Glomerular visceral epithelial cell (primary cell): ENCODE data around the gene DCST2.

Experiments
- DNase-seq: peaks from one replicate; pipeline ENCODE4 v3.0.0-alpha.2; 2016; ENCODE audit errors: extremely low spot score

Gene DCST2

GRCh38 chr1:154975409-154976059 is 58.0 kb downstream of the DCST2 start:
- DNase-seq: peak; percentile 58

- peak; percentile 97 for DNase-seq
These were observed 58.7 kb downstream of the DCST2 start for GRCh38 chr1:154974808-154975408.

DNA sequence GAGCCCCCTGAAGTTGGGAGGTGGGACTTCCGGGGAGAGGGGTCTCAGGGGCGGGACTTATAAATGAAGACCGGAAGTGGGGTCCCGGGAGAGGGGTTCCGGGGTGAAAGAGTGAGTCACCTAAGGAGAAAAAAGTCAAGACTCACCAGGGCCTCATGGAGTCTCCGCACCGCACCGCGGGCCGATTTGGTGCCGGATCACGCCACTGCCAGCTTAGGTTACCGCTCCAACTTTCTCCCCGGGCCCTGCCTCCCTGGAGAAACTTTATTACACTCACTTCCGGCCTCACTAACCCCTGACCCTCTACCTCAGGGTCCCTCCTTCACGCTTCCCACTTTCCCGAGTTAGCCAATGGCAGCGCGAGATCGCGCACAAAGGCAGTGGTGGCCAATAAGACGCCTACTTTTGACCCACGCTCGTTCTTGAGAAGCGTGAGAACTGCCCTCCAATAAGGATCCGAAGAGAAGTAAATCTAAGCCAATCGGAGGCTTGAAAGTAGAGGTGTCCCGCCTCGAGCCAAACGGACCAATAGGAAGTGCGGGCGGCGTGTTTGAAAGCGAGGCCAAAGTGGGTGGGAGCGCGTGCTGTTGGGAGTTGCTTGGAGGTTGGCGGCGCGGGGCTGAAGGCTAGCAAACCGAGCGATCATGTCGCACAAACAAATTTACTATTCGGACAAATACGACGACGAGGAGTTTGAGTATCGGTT is 59.3 kb downstream of the DCST2 start, which contains the start of gene CKS1B:
TSS of gene CKS1B (plus strand) at position 580 of the 706 bp plus-strand sequence. CDS start at position 645, 65 bp downstream.
- peak; percentile 100 for DNase-seq

DNA sequence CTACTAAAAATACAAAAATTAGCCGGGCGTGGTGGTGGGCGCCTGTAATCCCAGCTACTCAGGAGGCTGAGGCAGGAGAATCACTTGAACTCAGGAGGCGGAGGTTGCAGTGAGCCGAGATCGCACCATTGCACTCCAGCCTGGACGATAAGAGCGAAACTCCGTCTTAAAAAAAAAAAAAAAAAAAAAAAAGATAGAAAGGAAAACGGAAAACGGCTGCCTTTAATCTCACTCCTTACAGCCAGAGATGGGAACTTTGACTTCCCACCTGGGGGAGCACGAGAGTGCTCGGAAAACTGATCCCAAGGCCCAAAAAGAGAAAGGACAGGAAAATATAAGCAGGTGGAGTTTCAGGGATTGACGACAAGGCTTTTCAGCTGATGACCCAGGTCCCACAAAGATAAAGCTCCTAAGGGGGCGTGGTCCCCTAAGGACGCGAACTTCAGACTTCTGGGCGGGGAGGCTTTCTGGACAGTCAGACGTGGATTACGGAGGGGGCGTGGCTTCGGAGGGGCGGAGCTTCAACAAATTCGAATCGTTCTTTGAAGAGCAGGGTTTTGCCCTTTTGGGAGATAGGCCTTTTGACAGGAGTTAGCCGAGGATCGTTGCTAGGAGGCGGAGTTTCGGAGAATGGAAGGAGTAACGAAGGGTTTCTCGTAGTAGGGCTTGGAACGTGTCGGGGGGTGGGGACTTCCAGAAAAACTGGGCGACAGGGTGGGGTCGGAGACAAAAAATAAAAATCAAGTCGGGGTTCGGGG is 60.1 kb downstream of the DCST2 start:
- peak; percentile 99 for DNase-seq

DNA sequence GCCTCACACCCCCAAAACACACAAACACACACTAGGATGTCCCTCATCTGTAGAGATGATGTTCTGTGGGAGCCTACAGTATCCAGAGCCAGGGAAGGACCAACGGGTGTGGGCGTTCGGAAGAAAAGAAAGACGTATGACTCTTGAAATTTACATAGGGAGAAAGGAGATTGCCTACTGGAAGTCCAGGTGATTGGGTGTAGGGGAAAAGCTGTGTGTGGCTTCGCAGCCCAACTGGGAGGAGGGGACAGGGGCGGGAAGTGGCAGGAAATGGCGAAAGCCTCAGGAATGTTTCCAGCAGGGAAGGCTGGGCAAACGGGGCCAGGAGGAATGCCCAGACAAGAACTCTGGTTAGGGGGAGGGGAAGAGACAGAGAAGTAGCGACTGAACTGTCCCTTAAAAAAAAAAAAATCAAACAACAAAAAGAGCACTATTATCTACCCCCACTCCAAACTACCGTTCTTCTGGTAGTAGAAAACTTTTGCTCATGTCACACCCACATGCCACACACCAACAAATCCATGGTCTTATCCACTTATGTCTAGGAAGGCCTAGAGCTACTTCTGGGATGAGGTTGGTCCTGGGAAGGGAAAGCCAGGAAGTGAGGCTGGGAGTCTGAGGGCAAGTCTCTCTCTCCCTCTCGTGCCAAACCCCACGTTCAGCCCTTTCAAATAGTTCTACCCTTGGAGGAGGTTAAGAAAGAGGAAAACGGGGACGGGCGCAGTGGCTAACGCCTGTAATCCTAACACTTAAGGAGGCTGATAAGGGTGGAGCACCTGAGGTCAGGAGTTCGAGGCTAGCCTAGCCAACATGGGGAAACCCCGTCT is 60.9 kb downstream of the DCST2 start:
- peak; percentile 97 for DNase-seq

- DNase-seq: no peak
These were observed 61.4 kb downstream of the DCST2 start for GRCh38 chr1:154972213-154972516.

DNA sequence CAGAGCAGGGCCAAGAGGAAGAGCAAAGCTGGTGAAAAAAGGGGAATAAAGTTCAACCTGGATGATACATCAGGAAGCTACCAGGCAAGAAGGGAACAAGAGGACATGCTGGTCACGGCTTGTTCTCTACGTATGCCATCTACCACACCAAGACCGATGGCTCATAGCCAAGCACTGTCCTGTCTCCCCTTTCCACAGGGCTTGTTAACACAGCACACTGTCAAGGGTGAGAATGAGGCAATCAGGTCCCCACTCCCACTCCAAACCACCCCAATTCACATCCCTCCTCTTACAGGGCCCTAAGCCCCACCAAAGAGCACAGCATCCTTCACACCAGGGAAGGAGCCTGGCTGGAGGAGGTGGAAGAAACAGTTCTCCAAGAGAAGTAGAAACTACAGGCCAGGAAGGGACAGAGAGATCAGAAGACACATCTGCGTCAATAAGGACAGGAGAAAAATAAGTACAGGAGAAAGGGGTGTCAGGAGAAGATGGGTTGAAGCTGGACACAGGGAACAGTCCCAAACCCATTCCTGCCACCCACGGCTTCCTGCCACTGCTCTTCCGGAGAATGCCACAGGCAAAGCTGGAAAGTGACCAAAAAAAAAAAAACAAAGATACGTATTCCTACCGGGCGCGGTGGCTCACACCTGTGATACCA is 62.1 kb downstream of the DCST2 start:
- DNase-seq: no peak

DNA sequence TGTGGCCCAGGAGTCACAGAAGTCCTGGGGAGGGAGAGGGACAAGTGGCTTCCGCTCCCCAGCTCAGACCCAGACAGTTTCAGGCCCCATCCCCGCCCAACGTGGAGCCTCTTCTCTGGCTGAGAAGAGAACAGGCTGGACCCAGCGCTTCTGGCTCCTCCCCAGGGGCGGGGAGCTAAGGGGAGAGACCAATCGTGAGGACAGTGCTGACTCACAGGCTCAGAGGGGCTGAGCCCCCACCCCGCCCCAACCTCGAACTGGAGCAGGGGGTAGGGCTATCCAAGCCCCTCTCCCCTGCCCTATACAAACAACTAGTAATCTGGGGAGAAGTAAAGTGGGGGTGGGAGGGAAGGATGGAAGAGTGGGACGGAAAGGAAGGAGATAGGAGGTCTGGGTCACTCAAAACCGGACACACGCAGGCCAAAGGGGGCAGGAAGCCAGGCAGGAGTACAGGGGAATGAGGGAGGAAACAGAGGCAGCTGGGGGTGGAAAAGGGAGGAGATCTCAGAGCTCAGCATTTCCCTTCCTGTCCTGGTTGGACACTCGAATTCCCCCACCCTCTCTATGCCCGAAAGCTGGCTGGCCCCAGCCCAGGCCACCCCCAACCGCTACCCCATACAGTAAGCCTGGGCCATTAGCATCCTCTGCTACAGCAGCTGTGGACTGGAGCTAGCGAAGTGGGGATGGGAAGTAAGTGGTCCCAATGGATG is 62.8 kb downstream of the DCST2 start, which contains the start of gene SHC1:
TSS of gene SHC1 (minus strand) at position 117 of the 710 bp plus-strand sequence. CDS start 221 bp downstream, outside the sequence.
- peak; percentile 89 for DNase-seq

DNA sequence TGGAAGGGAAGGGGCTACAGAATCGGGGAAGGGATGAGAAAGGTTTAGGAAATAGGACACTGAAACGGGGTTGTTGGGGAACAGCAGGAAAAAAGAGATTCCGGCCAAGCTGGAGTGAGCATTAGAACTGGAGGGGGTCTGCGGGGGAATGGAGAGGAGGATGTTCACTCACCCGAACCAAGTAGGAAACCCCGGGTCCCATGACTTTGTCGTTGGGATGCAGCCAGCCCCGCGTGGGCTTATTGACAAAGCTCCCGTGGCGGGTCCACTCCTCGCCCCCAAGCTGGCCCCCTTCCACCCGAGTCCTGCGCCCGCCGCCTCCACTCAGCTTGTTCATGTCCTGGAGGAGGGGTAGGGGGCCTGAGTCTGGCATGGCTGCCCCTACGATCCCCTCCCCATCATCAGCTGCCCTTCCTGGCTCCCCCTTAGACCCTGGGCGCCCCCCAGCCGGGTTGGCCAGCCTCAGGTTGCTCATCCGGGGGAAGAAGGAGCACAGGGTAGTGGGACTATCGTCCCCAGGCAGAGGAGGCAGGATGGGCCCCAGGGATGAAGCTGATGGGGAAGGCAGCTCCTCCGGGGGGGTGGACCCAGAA is 63.6 kb downstream of the DCST2 start:
- DNase-seq: no peak

GRCh38 chr1:154969246-154969645 is 64.3 kb downstream of the DCST2 start:
- no peak for DNase-seq

- DNase-seq: no peak
These were observed 64.8 kb downstream of the DCST2 start for GRCh38 chr1:154968731-154969130.
